Measurements from ENCODE around the gene SNORC. TPM values are rescaled to one million over a fixed set of nuclear protein-coding genes. Genes with fewer than 3 reads are reported as not detected.
A peak's percentile ranks its signal among the peaks of the same experiment; 100 is the strongest.

The SNORC gene
- total and polyA plus RNA-seq, 10 donors, result 0.68 to 5.1 (median 1.3) TPM

- Histone ChIP-seq H3K4me3 (peak overlapping the region in 2 of 8 donors; percentile 11 to 15), H3K9me3 (no peaks in the 10 kb centered on the region), H3K27ac (no peak overlapping the region), H3K4me1 (peaks cover 0 to 12% (median 4%) of the 10 kb centered on the region in 6 donors), H3K27me3 (replicated peaks in 1 of 7) (peaks cover 0 to 44% (median 0%) of the 10 kb centered on the region in 7 donors), H3K36me3 (no peaks in the 10 kb centered on the region)
- TF ChIP-seq POLR2AphosphoS5 (IDR thresholded peaks at IDR 0.05), result peak in 1 of 3 donors; percentile 41
- TF ChIP-seq, protein P1, sequence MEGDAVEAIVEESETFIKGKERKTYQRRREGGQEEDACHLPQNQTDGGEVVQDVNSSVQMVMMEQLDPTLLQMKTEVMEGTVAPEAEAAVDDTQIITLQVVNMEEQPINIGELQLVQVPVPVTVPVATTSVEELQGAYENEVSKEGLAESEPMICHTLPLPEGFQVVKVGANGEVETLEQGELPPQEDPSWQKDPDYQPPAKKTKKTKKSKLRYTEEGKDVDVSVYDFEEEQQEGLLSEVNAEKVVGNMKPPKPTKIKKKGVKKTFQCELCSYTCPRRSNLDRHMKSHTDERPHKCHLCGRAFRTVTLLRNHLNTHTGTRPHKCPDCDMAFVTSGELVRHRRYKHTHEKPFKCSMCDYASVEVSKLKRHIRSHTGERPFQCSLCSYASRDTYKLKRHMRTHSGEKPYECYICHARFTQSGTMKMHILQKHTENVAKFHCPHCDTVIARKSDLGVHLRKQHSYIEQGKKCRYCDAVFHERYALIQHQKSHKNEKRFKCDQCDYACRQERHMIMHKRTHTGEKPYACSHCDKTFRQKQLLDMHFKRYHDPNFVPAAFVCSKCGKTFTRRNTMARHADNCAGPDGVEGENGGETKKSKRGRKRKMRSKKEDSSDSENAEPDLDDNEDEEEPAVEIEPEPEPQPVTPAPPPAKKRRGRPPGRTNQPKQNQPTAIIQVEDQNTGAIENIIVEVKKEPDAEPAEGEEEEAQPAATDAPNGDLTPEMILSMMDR (IDR thresholded peaks at IDR 0.05 in 8 of 11, conservative IDR thresholded peaks at IDR 0.05 in 3 of 11), result no peak
- 35 to 44% (median 42%) methylated on average over 22 to 23 of the region's 23 CpGs for WGBS, 5 donors
- DNase-seq, result peak; percentile 72
- intact Hi-C loops (cut with DNase I; ENCODE audit: low total_unique reads), result no loop called here
Measured at GRCh38 chr2:232890896-232891601, 21.0 kb downstream of the SNORC start.

- no peaks in the 10 kb centered on the region for H3K36me3 ChIP-seq
- DNase-seq, result peak; percentile 36
- H3K4me3 ChIP-seq, result no peak overlapping the region
- peaks cover 0 to 42% (median 0%) of the 10 kb centered on the region in 7 donors for H3K27me3 ChIP-seq (replicated peaks in 1 of 7)
- intact Hi-C loops (cut with DNase I; ENCODE audit: low total_unique reads), result no loop called here
- TF ChIP-seq, protein P1 (IDR thresholded peaks at IDR 0.05 in 8 of 11, conservative IDR thresholded peaks at IDR 0.05 in 3 of 11), result no peak
- TF ChIP-seq POLR2A (IDR thresholded peaks at IDR 0.05) (no peak), POLR2AphosphoS5 (IDR thresholded peaks at IDR 0.05) (no peak)
- H3K9me3 ChIP-seq, result no peaks in the 10 kb centered on the region
- H3K27ac ChIP-seq, result no peak overlapping the region
- WGBS, 5 donors, result 72 to 85% (median 74%) methylated on average over 8 to 11 of the region's 11 CpGs
- H3K4me1 ChIP-seq, result peaks cover 0 to 12% (median 4%) of the 10 kb centered on the region in 6 donors
Measured at GRCh38 chr2:232891621-232892071, 21.6 kb downstream of the SNORC start.

GRCh38 chr2:232892221-232892620 is 22.2 kb downstream of the SNORC start:
- WGBS, 5 donors, result 89 to 95% (median 93%) methylated on average over 13 of the region's 13 CpGs
- no peak for DNase-seq
- Histone ChIP-seq H3K27ac (no peak overlapping the region), H3K36me3 (no peaks in the 10 kb centered on the region), H3K27me3 (replicated peaks in 1 of 7) (peaks cover 0 to 39% (median 0%) of the 10 kb centered on the region in 7 donors), H3K4me1 (peaks cover 0 to 12% (median 4%) of the 10 kb centered on the region in 6 donors), H3K9me3 (no peaks in the 10 kb centered on the region), H3K4me3 (no peak overlapping the region)
- TF ChIP-seq POLR2A (IDR thresholded peaks at IDR 0.05) (no peak), POLR2AphosphoS5 (IDR thresholded peaks at IDR 0.05) (no peak)
- TF ChIP-seq, protein P1 (IDR thresholded peaks at IDR 0.05 in 8 of 11, conservative IDR thresholded peaks at IDR 0.05 in 3 of 11), result no peak
- intact Hi-C loops (cut with DNase I; ENCODE audit: low total_unique reads), result no loop called here

DNA sequence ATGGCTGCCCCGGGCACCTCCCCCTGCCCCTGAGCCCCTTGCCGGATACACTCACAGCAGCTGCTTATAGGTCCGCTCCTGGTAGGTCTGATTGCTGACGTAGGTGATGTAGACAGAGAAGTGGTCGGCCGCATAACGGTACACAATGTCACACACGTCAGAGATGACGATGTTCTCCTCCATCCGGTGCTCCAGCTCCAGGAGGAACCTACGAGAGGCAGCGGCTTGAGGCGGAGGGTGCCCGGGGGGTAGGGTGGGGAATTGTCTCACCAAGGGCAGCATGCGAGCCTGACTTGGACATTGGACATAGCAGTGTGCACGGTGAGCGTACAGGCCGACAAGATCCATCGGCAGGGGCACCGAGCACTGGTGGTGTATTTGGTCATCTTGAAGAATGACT is 22.8 kb downstream of the SNORC start:
- TF ChIP-seq POLR2A (IDR thresholded peaks at IDR 0.05), result no peak
- no peak for TF ChIP-seq POLR2AphosphoS5 (IDR thresholded peaks at IDR 0.05)
- TF ChIP-seq, protein P1 (IDR thresholded peaks at IDR 0.05 in 8 of 11, conservative IDR thresholded peaks at IDR 0.05 in 3 of 11), result no peak
- Histone ChIP-seq H3K9me3 (no peaks in the 10 kb centered on the region), H3K4me3 (no peak overlapping the region), H3K27me3 (replicated peaks in 1 of 7) (peaks cover 0 to 39% (median 0%) of the 10 kb centered on the region in 7 donors), H3K36me3 (no peaks in the 10 kb centered on the region), H3K27ac (no peak overlapping the region), H3K4me1 (peaks cover 0 to 12% (median 4%) of the 10 kb centered on the region in 6 donors)
- intact Hi-C loops (cut with DNase I; ENCODE audit: low total_unique reads), result no loop called here
- peak; percentile 54 for DNase-seq
- 87 to 92% (median 90%) methylated on average over 20 of the region's 20 CpGs for WGBS, 5 donors
